CD14-positive monocyte (primary cell): ENCODE measurements around the gene CRISPLD2. TPM values are rescaled to one million over a fixed set of nuclear protein-coding genes. Genes with fewer than 3 reads are reported as not detected.

Source experiments
- DNase-seq, 3 donors: peaks; one replicate each; pipeline ENCODE4 v3.0.0-alpha.2; 2011 to 2022
- H2AFZ ChIP-seq: 2 replicates; pipeline ENCODE4 v1.6.0; 2012; ENCODE audit warnings: mild to moderate bottlenecking, low read depth, low read length, inconsistent platforms; ENCODE audit not compliant: insufficient read depth, poor library complexity, severe bottlenecking
- H3K27ac ChIP-seq, 2 donors: 1 replicate in 1 of 2; 2 replicates in 1 of 2; pipeline ENCODE4 v1.5.1; 2012 to 2013; ENCODE audit warnings: low read length in 2 of 2, control low read depth in 1 of 2, inconsistent platforms in 1 of 2, low read depth in 1 of 2, mild to moderate bottlenecking in 1 of 2
- H3K27me3 ChIP-seq, 2 donors: one replicate each; pipeline versions ENCODE4 v1.6.0 to v1.6.1; 2011 to 2013; ENCODE audit warnings: low read length in 2 of 2; ENCODE audit not compliant: control insufficient read depth in 2 of 2, insufficient read depth in 2 of 2
- H3K36me3 ChIP-seq, 2 donors: replicated peaks in 1 of 2; 1 replicate in 1 of 2; 2 replicates in 1 of 2; pipeline versions ENCODE4 v1.5.1 to v1.6.1; 2012 to 2013; ENCODE audit warnings: low read length in 2 of 2, control low read depth in 1 of 2, inconsistent platforms in 1 of 2, mild to moderate bottlenecking in 1 of 2; ENCODE audit not compliant: insufficient read depth in 2 of 2, control insufficient read depth in 1 of 2
- H3K4me1 ChIP-seq, 2 donors: 1 replicate in 1 of 2; 2 replicates in 1 of 2; pipeline versions ENCODE4 v1.5.1 to v1.6.1; 2012 to 2013; ENCODE audit warnings: low read length in 2 of 2, control low read depth in 1 of 2, inconsistent platforms in 1 of 2, mild to moderate bottlenecking in 1 of 2, moderate library complexity in 1 of 2; ENCODE audit not compliant: insufficient read depth in 2 of 2, control insufficient read depth in 1 of 2
- H3K4me2 ChIP-seq: replicated peaks from 2 replicates; pipeline ENCODE3; 2012; ENCODE audit warnings: low read length, moderate library complexity, mild to moderate bottlenecking; ENCODE audit not compliant: poor library complexity, severe bottlenecking; ENCODE audit errors: extremely low read depth
- H3K4me3 ChIP-seq, 3 experiments: fragments of 200-600 bp in 1 of 3; sonication (generic) in 1 of 3; replicated peaks in 1 of 3; 1 replicate in 2 of 3; 2 replicates in 1 of 3; pipeline ENCODE4 v1.5.1; 2011 to 2013; ENCODE audit warnings: low read length in 3 of 3, mild to moderate bottlenecking in 3 of 3, control low read depth in 2 of 3, low read depth in 2 of 3, inconsistent platforms in 1 of 3, moderate library complexity in 1 of 3
- H3K79me2 ChIP-seq: 2 replicates; pipeline ENCODE4 v1.6.0; 2012; ENCODE audit warnings: mild to moderate bottlenecking, control low read depth, inconsistent platforms, low read length, moderate library complexity; ENCODE audit not compliant: insufficient read depth
- H3K9ac ChIP-seq: 2 replicates; pipeline ENCODE4 v1.6.0; 2017; ENCODE audit warnings: low read length, mild to moderate bottlenecking; ENCODE audit not compliant: insufficient read depth, poor library complexity, severe bottlenecking
- H3K9me3 ChIP-seq, 2 donors: replicated peaks in 1 of 2; 1 replicate in 1 of 2; 2 replicates in 1 of 2; pipeline versions ENCODE4 v1.5.1 to v1.6.1; 2012 to 2013; ENCODE audit warnings: low read length in 2 of 2, control low read depth in 1 of 2; ENCODE audit not compliant: control insufficient read depth in 1 of 2, insufficient read depth in 1 of 2
- H4K20me1 ChIP-seq: 2 replicates; pipeline ENCODE4 v1.6.0; 2012; ENCODE audit warnings: mild to moderate bottlenecking, low read length, control low read depth, moderate library complexity; ENCODE audit not compliant: insufficient read depth
- H3K27ac Mint-ChIP-seq, 7 donors: one replicate each; pipeline ENCODE4 v1.8.0; 2020; ENCODE audit warnings: mild to moderate bottlenecking in 7 of 7, mixed read lengths in 7 of 7, moderate library complexity in 6 of 7, inconsistent platforms in 2 of 7
- H3K27me3 Mint-ChIP-seq, 3 donors: one replicate each; pipeline ENCODE4 v1.8.0; 2021 to 2022; ENCODE audit warnings: low read depth in 3 of 3, mild to moderate bottlenecking in 3 of 3, mixed read lengths in 3 of 3, moderate library complexity in 3 of 3, inconsistent platforms in 1 of 3
- H3K36me3 Mint-ChIP-seq, 2 donors: one replicate each; pipeline ENCODE4 v1.8.0; 2020; ENCODE audit warnings: mixed read lengths in 2 of 2, inconsistent platforms in 1 of 2, mild to moderate bottlenecking in 1 of 2
- H3K4me1 Mint-ChIP-seq: one replicate; pipeline ENCODE4 v1.8.0; 2020; ENCODE audit warnings: mild to moderate bottlenecking, mixed read lengths
- H3K4me3 Mint-ChIP-seq, 2 donors: one replicate each; pipeline ENCODE4 v1.8.0; 2020; ENCODE audit warnings: mild to moderate bottlenecking in 2 of 2, mixed read lengths in 2 of 2, moderate library complexity in 1 of 2
- H3K9me3 Mint-ChIP-seq, 7 donors: one replicate each; pipeline ENCODE4 v1.8.0; 2020 to 2022; ENCODE audit warnings: mixed read lengths in 7 of 7, mild to moderate bottlenecking in 6 of 7, moderate library complexity in 6 of 7, inconsistent platforms in 2 of 7
- WGBS: methylation state at CpG from one replicate; pipeline ENCODE4 v1.1.5; 2013; ENCODE audit warnings: missing lambda C conversion rate; ENCODE audit not compliant: insufficient coverage; 5-methylcytosine and 5-hydroxymethylcytosine counted together
- intact Hi-C, 2 donors: fragments of 100-400 bp; cut with micrococcal nuclease; formaldehyde crosslinking; loops; one replicate each; pipeline versions ENCODE4 v1.15.0 to v1.15.1; 2023
- polyA plus RNA-seq, 3 donors: library from polyadenylated mRNA; depleted of rRNA in 1 of 3; unstranded in 2 of 3; stranded (reverse) in 1 of 3; fragments of 300-500 nt in 2 of 3; fragments of >200 nt in 1 of 3; fragmentation: Illumina TruSeq in 2 of 3; gene quantifications; 1 replicate in 2 of 3; 2 replicates in 1 of 3; pipeline ENCODE4 v1.2.3, GENCODE V29; 2012 to 2021
- TF ChIP-seq, protein P1 (sequence below): fragments of 200-600 bp; IDR thresholded peaks from one replicate; pipeline ENCODE4 v1.8.0; 2022; ENCODE audit warnings: antibody characterized with exemption, mild to moderate bottlenecking

CRISPLD2 gene
- polyA plus RNA-seq, 3 donors = 40.7 to 90.4 (median 69.0) TPM

DNA sequence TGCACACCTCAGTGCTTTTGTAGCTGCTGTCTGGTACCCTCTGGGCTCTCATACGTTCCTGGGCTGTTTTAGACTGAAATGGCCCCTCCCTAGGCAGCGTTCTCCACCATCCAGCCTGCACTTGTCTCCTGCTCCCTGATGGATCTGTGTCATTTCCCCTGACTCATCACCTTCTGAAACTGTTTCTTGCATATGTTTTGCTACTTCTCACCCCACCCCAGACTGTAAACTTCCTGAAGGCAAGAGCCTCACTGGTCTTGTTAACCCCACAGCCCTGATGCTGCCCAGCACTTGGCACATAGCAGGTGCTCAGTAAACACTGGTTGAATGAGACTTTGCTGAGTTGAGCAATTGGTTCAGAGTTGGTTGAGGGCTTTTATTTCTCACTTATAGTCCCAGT lies 78.7 kb downstream of the CRISPLD2 start:
- intact Hi-C loops = loop anchor here in 1 of 2 donors (5.0 kb wide), 1 partner anchor 156 kb away; no protein-coding TSS in a partner anchor
- TF ChIP-seq, protein P1, sequence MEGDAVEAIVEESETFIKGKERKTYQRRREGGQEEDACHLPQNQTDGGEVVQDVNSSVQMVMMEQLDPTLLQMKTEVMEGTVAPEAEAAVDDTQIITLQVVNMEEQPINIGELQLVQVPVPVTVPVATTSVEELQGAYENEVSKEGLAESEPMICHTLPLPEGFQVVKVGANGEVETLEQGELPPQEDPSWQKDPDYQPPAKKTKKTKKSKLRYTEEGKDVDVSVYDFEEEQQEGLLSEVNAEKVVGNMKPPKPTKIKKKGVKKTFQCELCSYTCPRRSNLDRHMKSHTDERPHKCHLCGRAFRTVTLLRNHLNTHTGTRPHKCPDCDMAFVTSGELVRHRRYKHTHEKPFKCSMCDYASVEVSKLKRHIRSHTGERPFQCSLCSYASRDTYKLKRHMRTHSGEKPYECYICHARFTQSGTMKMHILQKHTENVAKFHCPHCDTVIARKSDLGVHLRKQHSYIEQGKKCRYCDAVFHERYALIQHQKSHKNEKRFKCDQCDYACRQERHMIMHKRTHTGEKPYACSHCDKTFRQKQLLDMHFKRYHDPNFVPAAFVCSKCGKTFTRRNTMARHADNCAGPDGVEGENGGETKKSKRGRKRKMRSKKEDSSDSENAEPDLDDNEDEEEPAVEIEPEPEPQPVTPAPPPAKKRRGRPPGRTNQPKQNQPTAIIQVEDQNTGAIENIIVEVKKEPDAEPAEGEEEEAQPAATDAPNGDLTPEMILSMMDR = no peak
- Mint-ChIP-seq H3K4me3 (peak overlapping the region; percentile 53 to 66), H3K9me3 (peaks cover 0 to 14% (median 8%) of the 10 kb centered on the region in 7 donors), H3K4me1 (peaks cover 62% of the 10 kb centered on the region), H3K36me3 (peaks cover 28 to 72% of the 10 kb centered on the region in 2 donors), H3K27me3 (peaks cover 0 to 3% (median 2%) of the 10 kb centered on the region in 3 donors), H3K27ac (peak overlapping the region; percentile 96 to 99 (median 99))
- Histone ChIP-seq H3K79me2 (no peaks in the 10 kb centered on the region), H3K9ac (peak overlapping the region; percentile 74), H3K4me3 (peak overlapping the region in 1 of 3 experiments; percentile 44), H2AFZ (no peak overlapping the region), H3K4me1 (peaks cover 59 to 67% of the 10 kb centered on the region in 2 donors), H3K27ac (peak overlapping the region; percentile 96 to 98), H4K20me1 (no peaks in the 10 kb centered on the region), H3K9me3 (peaks cover 4 to 6% of the 10 kb centered on the region in 2 donors), H3K4me2 (peak overlapping the region; percentile 65), H3K36me3 (peaks cover 6 to 39% of the 10 kb centered on the region in 2 donors), H3K27me3 (no peaks in the 10 kb centered on the region)
- DNase-seq = peak; percentile 85 to 98 (median 89)
- 0% methylated on average over 2 of the region's 2 CpGs for WGBS

GRCh38 chr16:84899414-84899813 lies 79.6 kb downstream of the CRISPLD2 start:
- H3K4me2 ChIP-seq = no peak overlapping the region
- H2AFZ ChIP-seq = no peak overlapping the region
- H3K27me3 Mint-ChIP-seq = peaks cover 1 to 5% (median 2%) of the 10 kb centered on the region in 3 donors
- H3K27me3 ChIP-seq = no peaks in the 10 kb centered on the region
- H3K4me1 ChIP-seq = peaks cover 49 to 57% of the 10 kb centered on the region in 2 donors
- H3K27ac Mint-ChIP-seq = peak overlapping the region in 4 of 7 donors; percentile 11 to 99 (median 58)
- H4K20me1 ChIP-seq = no peaks in the 10 kb centered on the region
- peaks cover 35 to 80% of the 10 kb centered on the region in 2 donors for H3K36me3 Mint-ChIP-seq
- peaks cover 52% of the 10 kb centered on the region for H3K4me1 Mint-ChIP-seq
- no peak overlapping the region for H3K4me3 ChIP-seq
- no peak for DNase-seq
- intact Hi-C loops = loop anchor here in 1 of 2 donors (5.0 kb wide), 1 partner anchor 157 kb away; no protein-coding TSS in a partner anchor
- WGBS = 96% methylated on average over 6 of the region's 8 CpGs
- no peak overlapping the region for H3K4me3 Mint-ChIP-seq
- H3K9me3 ChIP-seq = peaks cover 4 to 6% of the 10 kb centered on the region in 2 donors
- H3K27ac ChIP-seq = peak overlapping the region in 1 of 2 donors; percentile 98
- H3K9me3 Mint-ChIP-seq = peaks cover 0 to 14% (median 8%) of the 10 kb centered on the region in 7 donors
- no peak overlapping the region for H3K9ac ChIP-seq
- peaks cover 6 to 46% of the 10 kb centered on the region in 2 donors for H3K36me3 ChIP-seq
- TF ChIP-seq, protein P1 = no peak
- no peaks in the 10 kb centered on the region for H3K79me2 ChIP-seq
